Neural cell (in vitro differentiated cells): Measurements from ENCODE around the gene ODAD3.

Experiments used
- CTCF ChIP-seq: fragments of 450-650 bp; IDR thresholded peaks from 2 replicates; pipeline ENCODE4 v1.5.1; 2014; ENCODE audit warnings: antibody characterized with exemption, mild to moderate bottlenecking, moderate library complexity; ENCODE audit not compliant: poor library complexity, severe bottlenecking
- EP300 ChIP-seq: fragments of 450-650 bp; conservative IDR thresholded peaks from 2 replicates; pipeline ENCODE4 v1.6.1; 2014; ENCODE audit warnings: antibody characterized with exemption, mild to moderate bottlenecking, moderate library complexity; ENCODE audit not compliant: poor library complexity, severe bottlenecking
- EZH2 ChIP-seq: fragments of 200-600, 300-800 bp; shearing (Covaris generic), sonication (generic); IDR thresholded peaks from 2 replicates; pipeline ENCODE4 v1.6.1; 2014; ENCODE audit warnings: antibody characterized with exemption, low read length, borderline replicate concordance, mild to moderate bottlenecking; ENCODE audit not compliant: insufficient read depth, poor library complexity, severe bottlenecking
- MXI1 ChIP-seq: fragments of 450-650 bp; conservative IDR thresholded peaks from 2 replicates; pipeline ENCODE4 v1.6.1; 2014; ENCODE audit warnings: antibody characterized with exemption, mild to moderate bottlenecking; ENCODE audit not compliant: poor library complexity, severe bottlenecking
- POLR2AphosphoS5 ChIP-seq: IDR thresholded peaks from 2 replicates; pipeline ENCODE4 v1.6.1; 2012
- RAD21 ChIP-seq: fragments of 450-650 bp; conservative IDR thresholded peaks from 2 replicates; pipeline ENCODE4 v1.6.1; 2014; ENCODE audit warnings: antibody characterized with exemption, mild to moderate bottlenecking, moderate library complexity
- REST ChIP-seq: IDR thresholded peaks from 2 replicates; pipeline ENCODE4 v1.6.1; 2012; ENCODE audit warnings: borderline replicate concordance
- SMC3 ChIP-seq: fragments of 450-650 bp; conservative IDR thresholded peaks from 2 replicates; pipeline ENCODE4 v1.6.1; 2014; ENCODE audit warnings: antibody characterized with exemption, mild to moderate bottlenecking, moderate library complexity; ENCODE audit not compliant: poor library complexity
- TAF1 ChIP-seq: IDR thresholded peaks from 2 replicates; pipeline ENCODE4 v1.6.1; 2012; ENCODE audit warnings: low read depth

- TF ChIP-seq CTCF (peak; percentile 39), POLR2AphosphoS5 (peak; percentile 92), EP300 (peak; percentile 63), REST (peak; percentile 89), TAF1 (peak; percentile 84), EZH2 (no peak), MXI1 (peak; percentile 88), RAD21 (peak; percentile 40), SMC3 (peak; percentile 39)
These were observed 60.3 kb downstream of the ODAD3 start, which contains the start of gene SWSAP1 for GRCh38 chr19:11374433-11375142.
